ENCODE results near the gene QTRT2. TPM values are rescaled to one million over a fixed set of nuclear protein-coding genes. Genes with fewer than 3 reads are reported as not detected.
A peak's percentile ranks its signal among the peaks of the same experiment; 100 is the strongest.

The QTRT2 gene
- total and polyA plus RNA-seq, 10 of the 15 experiments (the other 5 are each of a cell fraction or from before 2014, with no cell fraction given) = 17.8 to 42.3 (median 28.7) TPM

DNA sequence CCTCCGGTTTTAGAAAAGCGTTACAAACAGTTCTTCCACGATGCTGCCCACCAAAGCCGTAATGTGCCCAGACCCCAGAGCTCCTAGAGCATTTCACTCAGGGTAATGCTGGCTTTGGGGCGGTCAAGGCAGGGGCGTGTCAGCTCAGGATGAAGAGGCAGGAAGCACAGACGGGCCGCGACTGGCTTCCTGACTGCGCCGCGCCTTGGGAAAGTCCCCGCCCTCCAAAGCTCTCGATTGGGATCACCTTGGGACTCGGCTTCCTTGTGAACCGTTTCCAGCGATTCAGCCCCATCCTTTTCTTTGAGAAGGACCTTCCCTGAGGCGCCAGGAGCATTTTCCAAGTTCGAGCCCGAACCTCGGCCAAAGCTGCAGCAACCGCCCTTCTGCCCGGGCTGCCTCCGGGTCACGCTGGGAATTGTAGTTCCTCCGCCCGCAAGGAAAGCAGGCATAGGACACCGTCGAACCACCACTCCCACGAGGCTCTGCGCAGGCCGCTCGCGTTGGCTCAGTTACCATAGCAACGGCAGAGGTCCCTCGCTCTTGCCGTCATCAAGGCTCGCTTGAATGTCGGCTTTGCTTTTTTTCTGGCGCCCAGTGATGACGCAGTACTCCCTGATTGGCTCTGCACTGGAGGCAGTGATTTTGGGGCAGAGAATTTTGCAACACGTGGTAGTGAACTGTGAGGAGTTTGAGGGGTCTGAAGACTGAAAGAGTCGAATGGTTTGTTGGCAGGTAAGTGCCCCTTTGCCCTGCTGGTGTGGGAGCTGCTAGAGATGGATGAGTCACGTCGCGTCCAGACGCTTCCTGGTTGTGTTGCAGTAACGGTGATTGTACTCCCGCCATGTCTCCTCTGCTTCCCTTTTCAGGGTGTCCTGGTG lies at the start of gene QTRT2, which contains the start of gene CCDC191 (continued):
- no peak for TF ChIP-seq IRF5 (IDR thresholded peaks at IDR 0.05; ENCODE audit: borderline replicate concordance)
- TF ChIP-seq GATAD2B (conservative IDR thresholded peaks at IDR 0.05; ENCODE audit: low read depth) = peak; percentile 64
- peak; percentile 85 for TF ChIP-seq SP1 (IDR thresholded peaks at IDR 0.05; ENCODE audit: low read depth, low read length)
- TF ChIP-seq, protein P1, sequence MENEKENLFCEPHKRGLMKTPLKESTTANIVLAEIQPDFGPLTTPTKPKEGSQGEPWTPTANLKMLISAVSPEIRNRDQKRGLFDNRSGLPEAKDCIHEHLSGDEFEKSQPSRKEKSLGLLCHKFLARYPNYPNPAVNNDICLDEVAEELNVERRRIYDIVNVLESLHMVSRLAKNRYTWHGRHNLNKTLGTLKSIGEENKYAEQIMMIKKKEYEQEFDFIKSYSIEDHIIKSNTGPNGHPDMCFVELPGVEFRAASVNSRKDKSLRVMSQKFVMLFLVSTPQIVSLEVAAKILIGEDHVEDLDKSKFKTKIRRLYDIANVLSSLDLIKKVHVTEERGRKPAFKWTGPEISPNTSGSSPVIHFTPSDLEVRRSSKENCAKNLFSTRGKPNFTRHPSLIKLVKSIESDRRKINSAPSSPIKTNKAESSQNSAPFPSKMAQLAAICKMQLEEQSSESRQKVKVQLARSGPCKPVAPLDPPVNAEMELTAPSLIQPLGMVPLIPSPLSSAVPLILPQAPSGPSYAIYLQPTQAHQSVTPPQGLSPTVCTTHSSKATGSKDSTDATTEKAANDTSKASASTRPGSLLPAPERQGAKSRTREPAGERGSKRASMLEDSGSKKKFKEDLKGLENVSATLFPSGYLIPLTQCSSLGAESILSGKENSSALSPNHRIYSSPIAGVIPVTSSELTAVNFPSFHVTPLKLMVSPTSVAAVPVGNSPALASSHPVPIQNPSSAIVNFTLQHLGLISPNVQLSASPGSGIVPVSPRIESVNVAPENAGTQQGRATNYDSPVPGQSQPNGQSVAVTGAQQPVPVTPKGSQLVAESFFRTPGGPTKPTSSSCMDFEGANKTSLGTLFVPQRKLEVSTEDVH (IDR thresholded peaks at IDR 0.05; ENCODE audit: low read depth, partially characterized antibody) = peak; percentile 85
- peak; percentile 87 for TF ChIP-seq MYC (IDR thresholded peaks at IDR 0.05; ENCODE audit: insufficient read depth, insufficient read length, insufficient replicate concordance, low read length, severe bottlenecking)
- TF ChIP-seq CBFB (IDR thresholded peaks at IDR 0.05; ENCODE audit: low read depth) = no peak
- no peak for TF ChIP-seq ETV6 (conservative IDR thresholded peaks at IDR 0.05 in 1 of 2, IDR thresholded peaks at IDR 0.05 in 1 of 2; ENCODE audit: borderline replicate concordance in 1 of 2, low read depth in 1 of 2)
- no peak for TF ChIP-seq CEBPB (IDR thresholded peaks at IDR 0.05; ENCODE audit: borderline replicate concordance in 1 of 2, low read depth in 2 of 2, low read length in 2 of 2)
- no peak for TF ChIP-seq KDM1A (IDR thresholded peaks at IDR 0.05; ENCODE audit: borderline replicate concordance)
- TF ChIP-seq PAX5 (IDR thresholded peaks at IDR 0.05; ENCODE audit: borderline replicate concordance, low read depth, low read length) = 0 out of 2 replicates have a peak, but pooled peaks have one; percentile 35
- TF ChIP-seq HCFC1 (IDR thresholded peaks at IDR 0.05; ENCODE audit: low read length) = peak; percentile 99
- TF ChIP-seq ESRRA (IDR thresholded peaks at IDR 0.05; ENCODE audit: low read length) = no peak
- TF ChIP-seq YY1 (IDR thresholded peaks at IDR 0.05; ENCODE audit: low read depth, low read length) = peak; percentile 69
- no peak for TF ChIP-seq CBX3 (IDR thresholded peaks at IDR 0.05; ENCODE audit: borderline replicate concordance, low read depth)
- 0 out of 2 replicates have a peak, but pooled peaks have one; percentile 46 for TF ChIP-seq PML (IDR thresholded peaks at IDR 0.05; ENCODE audit: low read length)
- TF ChIP-seq, protein P2, sequence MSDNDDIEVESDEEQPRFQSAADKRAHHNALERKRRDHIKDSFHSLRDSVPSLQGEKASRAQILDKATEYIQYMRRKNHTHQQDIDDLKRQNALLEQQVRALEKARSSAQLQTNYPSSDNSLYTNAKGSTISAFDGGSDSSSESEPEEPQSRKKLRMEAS (IDR thresholded peaks at IDR 0.05; ENCODE audit: low read depth, low read length) = peak; percentile 99
- TF ChIP-seq CREB1 (IDR thresholded peaks at IDR 0.05; ENCODE audit: low read depth) = peak; percentile 100
- TF ChIP-seq WRNIP1 (IDR thresholded peaks at IDR 0.05; ENCODE audit: borderline replicate concordance, low read depth, low read length) = 0 out of 2 replicates have a peak, but pooled peaks have one; percentile 63
- no peak for TF ChIP-seq CBX5 (IDR thresholded peaks at IDR 0.05; ENCODE audit: low read depth)
- no peak for TF ChIP-seq ZNF592 (IDR thresholded peaks at IDR 0.05)
- peak; percentile 19; the same call in 1 of the 2 replicates for TF ChIP-seq HDGF (IDR thresholded peaks at IDR 0.05)

Measured in GM12878 (cell line).